ENCODE data around the gene MRPS18A. TPM values are rescaled to one million over a fixed set of nuclear protein-coding genes. Genes with fewer than 3 reads are reported as not detected.
A peak's percentile ranks its signal among the peaks of the same experiment; 100 is the strongest.

MRPS18A gene
- total and polyA plus RNA-seq, 2 donors (not counting 3 experiments of a cell fraction or from before 2014, with no cell fraction given): 39.8 to 83.8 TPM

DNA sequence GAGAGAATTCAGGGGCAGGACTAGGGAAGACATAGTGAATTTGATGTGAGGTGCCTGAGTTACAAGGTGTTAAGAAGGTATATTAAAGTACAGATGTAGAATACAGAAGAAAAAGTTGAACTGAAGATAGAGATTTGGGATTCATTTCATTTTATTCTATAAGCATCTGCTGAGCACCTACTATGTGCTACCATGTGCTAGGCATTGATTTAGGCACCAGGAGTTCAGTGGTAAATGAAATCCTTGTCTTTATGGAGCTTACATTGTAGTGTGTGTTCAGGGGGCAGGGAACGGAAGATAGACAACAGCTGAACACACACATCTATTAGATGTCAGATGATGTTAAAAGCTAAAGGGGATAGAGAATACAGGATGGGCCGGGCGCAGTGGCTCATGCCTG lies 40.0 kb downstream of the MRPS18A start:
- H3K9me3 ChIP-seq (replicated peaks; ENCODE audit: control insufficient read depth, insufficient read depth, low read length): no peaks in the 10 kb centered on the region
- no peak overlapping the region for H3K27ac ChIP-seq (ENCODE audit: insufficient read depth, low read depth, low read length)
- H3K4me3 ChIP-seq (replicated peaks in 1 of 3; ENCODE audit: insufficient read depth in 1 of 3, low read depth in 1 of 3, low read length in 3 of 3): no peak overlapping the region
- no peaks in the 10 kb centered on the region for H3K9me1 ChIP-seq (replicated peaks; ENCODE audit: control insufficient read depth, extremely low read depth, insufficient read depth, low read length)
- H3K4me2 ChIP-seq (ENCODE audit: insufficient read depth, low read length): no peak overlapping the region
- no peak overlapping the region for H2AFZ ChIP-seq (ENCODE audit: low read depth, low read length)
- H4K20me1 ChIP-seq (replicated peaks; ENCODE audit: control insufficient read depth, extremely low read depth, insufficient read depth, low read length): no peaks in the 10 kb centered on the region
- DNase-seq (ENCODE audit: low read depth, low spot score) (no peak), FAIRE-seq (peak; percentile 26)
- peaks cover 4% of the 10 kb centered on the region for H3K4me1 ChIP-seq (ENCODE audit: control insufficient read depth, extremely low read depth, insufficient read depth, low read length)
- POLR2A ChIA-PET: no interaction called here
- H3K36me3 ChIP-seq (ENCODE audit: control insufficient read depth in 2 of 2, extremely low read depth in 1 of 2, insufficient read depth in 2 of 2, low read length in 2 of 2): no peaks in the 10 kb centered on the region
- no peaks in the 10 kb centered on the region for H3K27me3 ChIP-seq (ENCODE audit: control insufficient read depth in 2 of 2, insufficient read depth in 2 of 2, low read length in 2 of 2)
- CTCF ChIA-PET: interaction anchor here (0.6 to 1.4 kb wide), 3 partner anchors 12 to 62 kb away, joined by 4 read pairs; partner anchors contain the start of gene MAD2L1BP
- BruUV-seq (replicated peaks): no TSS peak
- TF ChIP-seq POLR2AphosphoS5 (IDR thresholded peaks at IDR 0.05; ENCODE audit: insufficient read depth, low read depth, low read length) (no peak), GATA2 (IDR thresholded peaks at IDR 0.05; ENCODE audit: insufficient read depth, insufficient read length, low read depth, low read length) (no peak)
- no peak overlapping the region for H3K9ac ChIP-seq (replicated peaks; ENCODE audit: extremely low read depth, insufficient read depth, low read length)
- dilution Hi-C loops (cut with MboI; ENCODE audit: extremely low pct_ligation_motif_present, low sequenced_read_pairs) (no loop called here), intact Hi-C loops (cut with micrococcal nuclease) (no loop called here)
- no peaks in the 10 kb centered on the region for H3K79me2 ChIP-seq (ENCODE audit: control insufficient read depth, insufficient read depth, low read length)

DNA sequence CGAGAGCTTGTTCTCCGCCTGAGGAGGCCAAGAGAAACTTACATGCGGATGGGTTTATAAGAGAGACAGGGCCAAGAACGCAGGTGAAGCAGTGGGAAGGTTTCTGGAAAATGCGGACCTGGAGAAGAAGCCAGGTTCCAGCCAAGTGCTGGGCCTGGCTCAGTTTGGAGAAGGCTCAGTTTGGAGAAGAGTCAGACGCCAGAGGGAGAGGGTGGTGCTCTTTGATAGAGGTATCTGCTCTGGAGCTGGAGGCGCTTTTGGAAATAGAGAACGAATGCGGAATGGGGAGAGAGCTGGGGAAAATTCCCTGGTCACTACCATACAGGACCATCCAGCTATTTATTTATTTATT lies 42.0 kb downstream of the MRPS18A start:
- Histone ChIP-seq H2AFZ (ENCODE audit: low read depth, low read length) (peak overlapping the region; percentile 99), H3K4me3 (replicated peaks in 1 of 3; ENCODE audit: insufficient read depth in 1 of 3, low read depth in 1 of 3, low read length in 3 of 3) (peak overlapping the region in 2 of 3 experiments; percentile 38 to 50), H3K79me2 (ENCODE audit: control insufficient read depth, insufficient read depth, low read length) (peaks cover 3% of the 10 kb centered on the region), H3K9ac (replicated peaks; ENCODE audit: extremely low read depth, insufficient read depth, low read length) (no peak overlapping the region), H4K20me1 (replicated peaks; ENCODE audit: control insufficient read depth, extremely low read depth, insufficient read depth, low read length) (no peaks in the 10 kb centered on the region), H3K9me3 (replicated peaks; ENCODE audit: control insufficient read depth, insufficient read depth, low read length) (no peaks in the 10 kb centered on the region), H3K4me1 (ENCODE audit: control insufficient read depth, extremely low read depth, insufficient read depth, low read length) (peaks cover 4% of the 10 kb centered on the region), H3K36me3 (ENCODE audit: control insufficient read depth in 2 of 2, extremely low read depth in 1 of 2, insufficient read depth in 2 of 2, low read length in 2 of 2) (peaks cover 0 to 6% of the 10 kb centered on the region in 2 experiments), H3K27ac (ENCODE audit: insufficient read depth, low read depth, low read length) (no peak overlapping the region), H3K27me3 (ENCODE audit: control insufficient read depth in 2 of 2, insufficient read depth in 2 of 2, low read length in 2 of 2) (no peaks in the 10 kb centered on the region), H3K4me2 (ENCODE audit: insufficient read depth, low read length) (peak overlapping the region; percentile 88), H3K9me1 (replicated peaks; ENCODE audit: control insufficient read depth, extremely low read depth, insufficient read depth, low read length) (no peaks in the 10 kb centered on the region)
- intact Hi-C loops (cut with micrococcal nuclease) (loop anchor here (1.0 kb wide), 1 partner anchor 9 kb away; no protein-coding TSS in a partner anchor), dilution Hi-C loops (cut with MboI; ENCODE audit: extremely low pct_ligation_motif_present, low sequenced_read_pairs) (no loop called here)
- POLR2A ChIA-PET: interaction anchor here (0.8 to 1.2 kb wide), 2 partner anchors 16 to 125 kb away, joined by 4 read pairs; partner anchors contain the start of gene GTPBP2
- FAIRE-seq (no peak), DNase-seq (ENCODE audit: low read depth, low spot score) (no peak)
- BruUV-seq (replicated peaks): no TSS peak
- CTCF ChIA-PET: interaction anchor here (0.7 to 2.0 kb wide), 7 partner anchors 9 to 433 kb away, joined by 3 to 11 read pairs (median 5); partner anchors contain the start of gene VEGFA
- TF ChIP-seq FOS (IDR thresholded peaks at IDR 0.05; ENCODE audit: borderline replicate concordance, insufficient read depth, low read length): no peak
- TF ChIP-seq JUN (IDR thresholded peaks at IDR 0.05; ENCODE audit: borderline replicate concordance, insufficient read depth, insufficient read length, low read depth): no peak
- TF ChIP-seq, protein P1, sequence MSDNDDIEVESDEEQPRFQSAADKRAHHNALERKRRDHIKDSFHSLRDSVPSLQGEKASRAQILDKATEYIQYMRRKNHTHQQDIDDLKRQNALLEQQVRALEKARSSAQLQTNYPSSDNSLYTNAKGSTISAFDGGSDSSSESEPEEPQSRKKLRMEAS (IDR thresholded peaks at IDR 0.05; ENCODE audit: insufficient read depth, insufficient read length): no peak
- no peak for TF ChIP-seq EZH2 (IDR thresholded peaks at IDR 0.05; ENCODE audit: borderline replicate concordance, low read depth, low read length, severe bottlenecking)
